Right atrium auricular region (tissue), 2 donors: Measurements from ENCODE around the gene CHMP3. TPM values are rescaled to one million over a fixed set of nuclear protein-coding genes. Genes with fewer than 3 reads are reported as not detected.

ENCODE experiments used
- total RNA-seq, 2 donors: library from RNA; depleted of rRNA; stranded (reverse); fragments of >200 nt; gene quantifications; one replicate each; pipeline ENCODE4 v1.1.0, GENCODE V29; 2016

The CHMP3 gene
- total RNA-seq, 2 donors from 2014 or later, result 79.7 to 89.1 TPM

Other genes with a start within 250 kb of the CHMP3 start
- 10 to 100 TPM; 29.4 to 34.2 TPM for gene REEP1, start 225.8 kb downstream of the CHMP3 start, total RNA-seq
- gene KDM3A, start 122.1 kb downstream of the CHMP3 start, total RNA-seq, result 10 to 100 TPM; 22.3 to 33.1 TPM
- 10 to 100 TPM; 45.3 to 61.6 TPM for gene RNF103, start 60.4 kb upstream of the CHMP3 start, total RNA-seq
- 10 to 100 TPM; 71.0 to 76.6 TPM for gene RMND5A, start 156.8 kb upstream of the CHMP3 start, total RNA-seq
- under 1 TPM; 0.39 to 0.52 TPM for gene CD8A, start 227.5 kb upstream of the CHMP3 start, total RNA-seq